ENCODE results near the gene SLC15A5.

Gene SLC15A5

DNA sequence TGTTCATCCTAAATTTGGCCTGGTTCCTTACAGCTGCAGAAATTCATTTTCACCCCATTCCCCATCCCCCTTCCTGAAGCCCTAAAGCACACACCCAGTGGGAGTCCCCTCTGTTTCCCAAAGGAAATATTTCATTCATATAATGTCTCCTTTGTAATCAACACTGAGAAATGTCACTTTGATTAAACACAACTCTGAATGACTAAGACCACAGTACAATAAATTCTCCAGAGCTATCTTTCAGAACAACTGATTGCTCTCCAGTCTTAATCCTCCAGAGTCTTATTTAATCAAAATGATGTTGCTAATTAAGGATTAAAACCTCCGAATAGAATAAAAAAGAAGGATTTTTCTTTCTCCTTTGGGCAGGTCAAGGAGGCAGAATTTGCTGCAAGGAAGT, 6.4 kb downstream of the SLC15A5 start (continued):
- TF ChIP-seq ZNF529 (tag by site-specific recombination; IDR thresholded peaks at IDR 0.05; ENCODE audit: insufficient replicate concordance) = no peak

- H3K4me1 ChIP-seq (ENCODE audit: control insufficient read depth, insufficient read depth, low read length) = no peaks in the 10 kb centered on the region
- H3K27ac ChIP-seq (ENCODE audit: extremely low read depth, low read depth, low read length) = no peak overlapping the region
- ChIA-PET POLR2A (no interaction called here), CTCF (interaction anchor here (0.5 kb wide), 1 partner anchor 249 kb away, joined by 3 read pairs; no protein-coding TSS in a partner anchor)
- no peaks in the 10 kb centered on the region for H3K9me3 ChIP-seq (ENCODE audit: control insufficient read depth, insufficient read depth, low read depth, low read length)
- no peak overlapping the region for H3K4me3 ChIP-seq (ENCODE audit: low read depth, low read length)
- TF ChIP-seq ZNF830 (tag by site-specific recombination; IDR thresholded peaks at IDR 0.05; ENCODE audit: low read depth) (no peak), ZNF274 (IDR thresholded peaks at IDR 0.05; ENCODE audit: low read length) (no peak), ZNF274 (tag by site-specific recombination; IDR thresholded peaks at IDR 0.05; ENCODE audit: borderline replicate concordance) (no peak), ZNF391 (tag by site-specific recombination; IDR thresholded peaks at IDR 0.05; ENCODE audit: borderline replicate concordance, low read depth) (no peak), MYNN (tag by site-specific recombination; IDR thresholded peaks at IDR 0.05; ENCODE audit: borderline replicate concordance) (no peak), SP2 (tag by site-specific recombination; IDR thresholded peaks at IDR 0.05) (no peak), PRDM4 (tag by site-specific recombination; IDR thresholded peaks at IDR 0.05) (no peak), ZNF510 (tag by site-specific recombination; IDR thresholded peaks at IDR 0.05; ENCODE audit: insufficient replicate concordance) (no peak), ZBTB7A (tag by site-specific recombination; IDR thresholded peaks at IDR 0.05; ENCODE audit: low read depth) (no peak), OVOL3 (tag by site-specific recombination; IDR thresholded peaks at IDR 0.05) (no peak), ZNF777 (tag by site-specific recombination; IDR thresholded peaks at IDR 0.05; ENCODE audit: borderline replicate concordance) (no peak), ZNF140 (tag by site-specific recombination; IDR thresholded peaks at IDR 0.05) (no peak), PRDM1 (tag by site-specific recombination; IDR thresholded peaks at IDR 0.05) (no peak), IKZF3 (tag by site-specific recombination; IDR thresholded peaks at IDR 0.05) (no peak), ZNF302 (tag by site-specific recombination; IDR thresholded peaks at IDR 0.05; ENCODE audit: low read depth) (no peak), ZBTB49 (tag by site-specific recombination; IDR thresholded peaks at IDR 0.05; ENCODE audit: low read depth) (no peak)
- H3K36me3 ChIP-seq (ENCODE audit: control insufficient read depth in 2 of 2, insufficient read depth in 1 of 2, low read length in 2 of 2) = no peaks in the 10 kb centered on the region
Observed at GRCh38 chr12:16269946-16270345, 7.5 kb downstream of the SLC15A5 start.

DNA sequence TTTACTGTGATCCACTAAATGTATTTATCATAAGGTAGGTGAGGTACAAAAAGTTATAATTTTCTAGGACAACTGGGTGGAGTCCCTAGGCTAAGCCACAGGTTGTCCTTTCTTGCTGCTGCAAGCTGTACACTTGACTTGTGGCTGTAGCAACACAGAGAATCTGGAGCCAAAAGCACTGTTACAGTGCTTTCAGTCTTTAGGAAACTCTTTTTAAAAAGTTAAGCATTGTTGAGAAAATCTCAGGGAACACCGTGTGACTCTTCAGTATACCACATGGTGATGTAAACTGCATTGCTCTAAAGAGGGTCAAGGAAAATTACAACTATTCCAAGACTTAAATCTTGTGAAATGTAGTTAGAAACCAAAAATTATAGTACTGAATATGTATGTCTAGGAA, 11.4 kb downstream of the SLC15A5 start:
- Histone ChIP-seq H3K27ac (ENCODE audit: extremely low read depth, low read depth, low read length) (no peak overlapping the region), H3K9me3 (ENCODE audit: control insufficient read depth, insufficient read depth, low read depth, low read length) (no peaks in the 10 kb centered on the region), H3K4me1 (ENCODE audit: control insufficient read depth, insufficient read depth, low read length) (no peaks in the 10 kb centered on the region), H3K36me3 (ENCODE audit: control insufficient read depth in 2 of 2, insufficient read depth in 1 of 2, low read length in 2 of 2) (no peaks in the 10 kb centered on the region), H3K4me3 (ENCODE audit: low read depth, low read length) (no peak overlapping the region)
- ChIA-PET POLR2A (no interaction called here), CTCF (no interaction called here)
- no peak for TF ChIP-seq ZNF221 (tag by site-specific recombination; IDR thresholded peaks at IDR 0.05; ENCODE audit: borderline replicate concordance)
- TF ChIP-seq ZBTB10 (tag by site-specific recombination; IDR thresholded peaks at IDR 0.05) = no peak
- no peak for TF ChIP-seq REST (tag by site-specific recombination; IDR thresholded peaks at IDR 0.05)
- TF ChIP-seq ZNF18 (tag by site-specific recombination; IDR thresholded peaks at IDR 0.05) = no peak
- TF ChIP-seq ZNF501 (tag by site-specific recombination; IDR thresholded peaks at IDR 0.05) = no peak
